ENCODE measurements around the gene PPFIBP1.

PPFIBP1 gene

GRCh38 chr12:27511031-27511722 is 12.8 kb upstream of the PPFIBP1 start:
- Histone ChIP-seq H3K9ac (ENCODE audit: low read length) (no peak overlapping the region), H3K4me3 (ENCODE audit: low read length) (no peak overlapping the region), H3K36me3 (replicated peaks; ENCODE audit: low read depth, low read length) (no peaks in the 10 kb centered on the region), H3K4me2 (ENCODE audit: low read length) (no peak overlapping the region), H4K20me1 (ENCODE audit: insufficient read depth, low read length) (no peaks in the 10 kb centered on the region), H3K27me3 (ENCODE audit: low read depth, low read length) (peaks cover 3% of the 10 kb centered on the region; the same call in 1 of the 2 replicates), H3K4me1 (ENCODE audit: low read length) (no peaks in the 10 kb centered on the region), H2AFZ (ENCODE audit: low read depth, low read length) (no peak overlapping the region), H3K9me3 (ENCODE audit: insufficient read depth, low read length) (no peaks in the 10 kb centered on the region), H3K79me2 (ENCODE audit: low read length) (no peaks in the 10 kb centered on the region), H3K27ac (ENCODE audit: low read length) (no peak overlapping the region)
- TF ChIP-seq CTCF (IDR thresholded peaks at IDR 0.05; ENCODE audit: low read depth, low read length) (no peak), EZH2phosphoT487 (IDR thresholded peaks at IDR 0.05; ENCODE audit: low read depth) (no peak)

DNA sequence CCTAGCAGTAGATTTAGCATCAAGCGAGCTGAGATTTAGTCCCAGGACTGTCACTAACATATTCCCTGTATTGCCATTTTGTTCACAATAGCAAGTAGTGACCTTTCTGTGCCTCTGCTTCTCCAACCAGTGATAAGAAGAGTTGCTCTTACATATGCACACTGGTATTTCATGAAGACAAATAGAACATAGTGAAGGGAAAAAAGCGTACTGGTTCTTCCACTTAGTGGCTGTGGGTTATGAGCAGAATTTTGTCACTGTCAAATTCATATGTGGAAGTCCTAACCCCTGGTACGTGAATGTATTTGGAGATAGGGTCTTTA is 12.3 kb upstream of the PPFIBP1 start:
- no peak overlapping the region for H2AFZ ChIP-seq (ENCODE audit: low read depth, low read length)

DNA sequence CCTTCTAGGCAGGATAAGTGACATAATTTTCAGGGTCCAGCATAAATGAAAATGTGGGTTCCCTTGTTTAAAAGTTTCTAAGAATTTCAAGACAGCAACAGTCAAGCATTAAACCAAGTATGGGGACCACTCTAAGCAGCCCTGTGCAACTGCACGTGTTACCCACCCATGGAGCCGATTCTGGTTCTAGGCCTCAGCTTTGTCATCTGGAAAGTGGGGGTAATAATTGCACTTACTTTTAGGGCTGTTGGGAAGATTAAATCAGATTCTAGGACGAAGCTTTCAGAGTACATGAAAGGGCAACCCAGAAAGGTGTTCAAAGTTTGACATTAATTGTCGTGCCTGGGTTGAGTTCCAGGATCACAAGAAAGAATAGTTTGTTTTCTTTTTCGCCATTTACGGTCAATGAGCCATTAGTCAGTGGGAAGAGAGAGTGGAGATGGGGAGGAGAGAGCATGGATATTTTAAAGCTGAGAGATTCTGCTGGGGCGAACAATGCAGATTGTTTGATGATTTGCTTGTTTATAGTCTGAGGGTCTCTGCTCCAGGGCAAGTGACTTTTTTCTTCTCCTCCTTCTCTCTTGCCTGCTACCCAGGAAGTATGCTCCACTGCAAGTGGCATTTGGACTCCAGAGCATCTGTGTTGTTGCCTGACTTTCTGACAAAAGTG is 10.7 kb upstream of the PPFIBP1 start:
- Histone ChIP-seq H3K27me3 (ENCODE audit: low read depth, low read length) (peaks cover 18% of the 10 kb centered on the region), H3K4me2 (ENCODE audit: low read length) (no peak overlapping the region), H3K79me2 (ENCODE audit: low read length) (no peaks in the 10 kb centered on the region), H3K9me3 (ENCODE audit: insufficient read depth, low read length) (no peaks in the 10 kb centered on the region), H3K4me1 (ENCODE audit: low read length) (no peaks in the 10 kb centered on the region), H4K20me1 (ENCODE audit: insufficient read depth, low read length) (no peaks in the 10 kb centered on the region), H2AFZ (ENCODE audit: low read depth, low read length) (no peak overlapping the region), H3K9ac (ENCODE audit: low read length) (no peak overlapping the region), H3K36me3 (replicated peaks; ENCODE audit: low read depth, low read length) (no peaks in the 10 kb centered on the region), H3K27ac (ENCODE audit: low read length) (no peak overlapping the region), H3K4me3 (ENCODE audit: low read length) (no peak overlapping the region)
- TF ChIP-seq CTCF (IDR thresholded peaks at IDR 0.05; ENCODE audit: low read depth, low read length) = no peak
- TF ChIP-seq EZH2phosphoT487 (IDR thresholded peaks at IDR 0.05; ENCODE audit: low read depth) = no peak

More for the DNA sequence above, 12.3 kb upstream of the PPFIBP1 start:
- Histone ChIP-seq H4K20me1 (ENCODE audit: insufficient read depth, low read length) (no peaks in the 10 kb centered on the region), H3K9me3 (ENCODE audit: insufficient read depth, low read length) (no peaks in the 10 kb centered on the region), H3K4me1 (ENCODE audit: low read length) (no peaks in the 10 kb centered on the region), H3K9ac (ENCODE audit: low read length) (no peak overlapping the region), H3K27me3 (ENCODE audit: low read depth, low read length) (peaks cover 8% of the 10 kb centered on the region; the same call in 1 of the 2 replicates), H3K36me3 (replicated peaks; ENCODE audit: low read depth, low read length) (no peaks in the 10 kb centered on the region), H3K4me3 (ENCODE audit: low read length) (no peak overlapping the region), H3K79me2 (ENCODE audit: low read length) (no peaks in the 10 kb centered on the region), H3K27ac (ENCODE audit: low read length) (no peak overlapping the region), H3K4me2 (ENCODE audit: low read length) (no peak overlapping the region)
- TF ChIP-seq EZH2phosphoT487 (IDR thresholded peaks at IDR 0.05; ENCODE audit: low read depth) = no peak
- no peak for TF ChIP-seq CTCF (IDR thresholded peaks at IDR 0.05; ENCODE audit: low read depth, low read length)

DNA sequence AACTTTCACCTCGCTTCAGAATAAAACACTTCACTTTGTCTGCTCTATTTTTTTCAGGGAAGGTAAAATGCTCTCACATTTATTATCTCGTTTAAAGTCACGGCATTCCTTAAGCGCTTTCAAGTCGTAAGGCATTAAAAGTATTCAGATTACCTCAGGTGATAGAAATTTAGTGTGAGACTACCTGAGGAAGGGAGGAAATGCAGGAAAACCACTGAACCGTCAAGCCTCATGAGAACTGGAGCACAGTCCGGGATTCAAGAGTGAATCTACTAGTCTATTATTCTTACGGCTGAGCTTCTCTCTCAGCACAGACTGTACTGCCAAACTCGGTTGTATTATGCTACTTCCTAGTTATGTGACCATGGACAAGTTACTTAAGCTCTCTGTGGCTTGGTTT is 8.3 kb upstream of the PPFIBP1 start:
- Histone ChIP-seq H3K79me2 (ENCODE audit: low read length) (no peaks in the 10 kb centered on the region), H3K4me2 (ENCODE audit: low read length) (no peak overlapping the region), H3K27ac (ENCODE audit: low read length) (no peak overlapping the region), H3K4me3 (ENCODE audit: low read length) (no peak overlapping the region), H3K4me1 (ENCODE audit: low read length) (no peaks in the 10 kb centered on the region), H2AFZ (ENCODE audit: low read depth, low read length) (no peak overlapping the region), H3K9ac (ENCODE audit: low read length) (no peak overlapping the region), H4K20me1 (ENCODE audit: insufficient read depth, low read length) (no peaks in the 10 kb centered on the region), H3K36me3 (replicated peaks; ENCODE audit: low read depth, low read length) (no peaks in the 10 kb centered on the region), H3K27me3 (ENCODE audit: low read depth, low read length) (peaks cover 37% of the 10 kb centered on the region), H3K9me3 (ENCODE audit: insufficient read depth, low read length) (no peaks in the 10 kb centered on the region)
- TF ChIP-seq CTCF (IDR thresholded peaks at IDR 0.05; ENCODE audit: low read depth, low read length) = no peak
- no peak for TF ChIP-seq EZH2phosphoT487 (IDR thresholded peaks at IDR 0.05; ENCODE audit: low read depth)

All from OCI-LY3 (cell line).